Esophagus muscularis mucosa (tissue), 4 donors: ENCODE data around the gene ADGRB2. TPM values are rescaled to one million over a fixed set of nuclear protein-coding genes. Genes with fewer than 3 reads are reported as not detected.

Experiments used
- DNase-seq: peaks from one replicate; pipeline ENCODE4 v3.0.0-alpha.2; 2017; ENCODE audit errors: extremely low spot score
- H3K27ac ChIP-seq, 4 donors: fragments of 200-600 bp; sonication (generic); replicated peaks in 1 of 4; 1 replicate in 3 of 4; 2 replicates in 1 of 4; pipeline ENCODE4 v1.5.1; 2016 to 2019; ENCODE audit warnings: mild to moderate bottlenecking in 1 of 4
- H3K27me3 ChIP-seq, 4 donors: fragments of 200-600 bp; sonication (generic); one replicate each; pipeline versions ENCODE4 v1.5.1 to v1.6.0; 2016 to 2019
- H3K36me3 ChIP-seq, 4 donors: fragments of 200-600 bp; sonication (generic); one replicate each; pipeline ENCODE4 v1.5.1; 2016 to 2019
- H3K4me1 ChIP-seq, 4 donors: fragments of 200-600 bp; sonication (generic); one replicate each; pipeline ENCODE4 v1.5.1; 2016 to 2019
- H3K4me3 ChIP-seq, 4 donors: fragments of 200-600 bp; sonication (generic); 1 replicate in 2 of 4; 2 replicates in 2 of 4; pipeline ENCODE4 v1.5.1; 2016 to 2019; ENCODE audit warnings: mild to moderate bottlenecking in 4 of 4, moderate library complexity in 1 of 4
- H3K9me3 ChIP-seq, 4 donors: fragments of 200-600 bp; sonication (generic); 1 replicate in 3 of 4; 2 replicates in 1 of 4; pipeline ENCODE4 v1.5.1; 2016 to 2019
- EP300 ChIP-seq: sonication (generic); formaldehyde crosslinking; IDR thresholded peaks from one replicate; pipeline ENCODE4 v1.6.1; 2017; ENCODE audit warnings: antibody characterized with exemption
- POLR2A ChIP-seq: fragments of 450-650 bp; IDR thresholded peaks from one replicate; pipeline ENCODE4 v1.6.1; 2017; ENCODE audit warnings: antibody characterized with exemption, moderate library complexity, mild to moderate bottlenecking, low read depth
- POLR2AphosphoS5 ChIP-seq, 2 donors: sonication (generic); formaldehyde crosslinking; IDR thresholded peaks; one replicate each; pipeline ENCODE4 v1.6.1; 2017; ENCODE audit warnings: antibody characterized with exemption in 2 of 2
- WGBS: methylation state at CpG from one replicate; pipeline ENCODE4 v1.1.5; 2018; 5-methylcytosine and 5-hydroxymethylcytosine counted together
- intact Hi-C: fragments of 100-400 bp; cut with DNase I; formaldehyde crosslinking; loops from one replicate; pipeline ENCODE4 v1.15.1; 2023
- total RNA-seq, 4 donors: library from RNA; depleted of rRNA; stranded (reverse); fragments of >200 nt; gene quantifications; one replicate each; pipeline versions ENCODE4 v1.1.0 to v1.2.1, GENCODE V29; 2016
- TF ChIP-seq, protein P1 (sequence below), 3 experiments: fragments of 200-600 bp in 2 of 3; fragments of 450-650 bp in 1 of 3; sonication (generic) in 2 of 3; IDR thresholded peaks; one replicate each; pipeline ENCODE4 v1.5.1; 2017 to 2019; ENCODE audit warnings: antibody characterized with exemption in 3 of 3, mild to moderate bottlenecking in 2 of 3, moderate library complexity in 1 of 3

Gene ADGRB2
- total RNA-seq, 4 donors from 2014 or later = 0.83 to 4.2 (median 2.1) TPM

DNA sequence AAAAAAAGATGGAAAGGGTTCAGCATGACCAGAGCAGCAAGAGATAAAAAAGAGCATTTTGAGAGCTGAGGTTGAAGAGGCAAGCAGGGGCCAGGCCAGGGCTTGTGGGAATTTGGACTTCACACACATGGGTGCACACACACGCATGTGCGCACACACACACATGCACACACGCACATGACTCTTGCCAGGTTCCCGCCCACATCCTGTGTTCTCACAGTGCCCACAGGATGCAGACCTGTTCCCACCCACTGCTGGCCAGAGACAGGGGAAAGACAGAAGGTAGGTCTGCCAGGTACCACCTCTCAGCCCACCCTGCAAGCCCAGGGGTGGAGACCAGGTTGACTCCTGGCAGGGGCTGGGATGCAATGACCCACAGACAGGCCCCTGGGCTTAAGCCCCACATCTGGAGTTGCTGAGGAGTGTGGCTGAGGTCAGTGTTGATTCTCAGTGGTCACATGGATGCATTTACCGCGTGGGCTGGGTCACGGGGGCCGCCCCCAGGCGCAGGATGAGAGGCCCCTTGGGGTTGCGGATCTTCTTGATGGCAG lies 64.7 kb downstream of the ADGRB2 start:
- Histone ChIP-seq H3K27me3 (no peaks in the 10 kb centered on the region), H3K27ac (peak overlapping the region; percentile 81 to 87 (median 84)), H3K4me3 (no peak overlapping the region), H3K9me3 (no peaks in the 10 kb centered on the region), H3K36me3 (peaks cover 0 to 42% (median 12%) of the 10 kb centered on the region in 4 donors), H3K4me1 (peaks cover 43 to 83% (median 77%) of the 10 kb centered on the region in 4 donors)
- WGBS = 84% methylated on average over 7 of the region's 10 CpGs
- DNase-seq = no peak
- TF ChIP-seq, protein P1, sequence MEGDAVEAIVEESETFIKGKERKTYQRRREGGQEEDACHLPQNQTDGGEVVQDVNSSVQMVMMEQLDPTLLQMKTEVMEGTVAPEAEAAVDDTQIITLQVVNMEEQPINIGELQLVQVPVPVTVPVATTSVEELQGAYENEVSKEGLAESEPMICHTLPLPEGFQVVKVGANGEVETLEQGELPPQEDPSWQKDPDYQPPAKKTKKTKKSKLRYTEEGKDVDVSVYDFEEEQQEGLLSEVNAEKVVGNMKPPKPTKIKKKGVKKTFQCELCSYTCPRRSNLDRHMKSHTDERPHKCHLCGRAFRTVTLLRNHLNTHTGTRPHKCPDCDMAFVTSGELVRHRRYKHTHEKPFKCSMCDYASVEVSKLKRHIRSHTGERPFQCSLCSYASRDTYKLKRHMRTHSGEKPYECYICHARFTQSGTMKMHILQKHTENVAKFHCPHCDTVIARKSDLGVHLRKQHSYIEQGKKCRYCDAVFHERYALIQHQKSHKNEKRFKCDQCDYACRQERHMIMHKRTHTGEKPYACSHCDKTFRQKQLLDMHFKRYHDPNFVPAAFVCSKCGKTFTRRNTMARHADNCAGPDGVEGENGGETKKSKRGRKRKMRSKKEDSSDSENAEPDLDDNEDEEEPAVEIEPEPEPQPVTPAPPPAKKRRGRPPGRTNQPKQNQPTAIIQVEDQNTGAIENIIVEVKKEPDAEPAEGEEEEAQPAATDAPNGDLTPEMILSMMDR (IDR thresholded peaks at IDR 0.05) = no peak
- TF ChIP-seq POLR2A = no peak
- no peak for TF ChIP-seq EP300
- TF ChIP-seq POLR2AphosphoS5 (IDR thresholded peaks at IDR 0.05) = no peak
- intact Hi-C loops = no loop called here

GRCh38 chr1:31697369-31697984 lies 66.7 kb downstream of the ADGRB2 start:
- DNase-seq = no peak
- Histone ChIP-seq H3K36me3 (peaks cover 0 to 49% (median 14%) of the 10 kb centered on the region in 4 donors), H3K4me1 (peaks cover 28 to 63% (median 58%) of the 10 kb centered on the region in 4 donors), H3K4me3 (no peak overlapping the region), H3K9me3 (no peaks in the 10 kb centered on the region), H3K27ac (peak overlapping the region in 2 of 4 donors; percentile 32 to 41), H3K27me3 (no peaks in the 10 kb centered on the region)
- TF ChIP-seq POLR2A = no peak
- no peak for TF ChIP-seq POLR2AphosphoS5 (IDR thresholded peaks at IDR 0.05)
- TF ChIP-seq, protein P1 (IDR thresholded peaks at IDR 0.05) = no peak
- no peak for TF ChIP-seq EP300
- WGBS = 88% methylated on average over 12 of the region's 12 CpGs
- intact Hi-C loops = no loop called here

DNA sequence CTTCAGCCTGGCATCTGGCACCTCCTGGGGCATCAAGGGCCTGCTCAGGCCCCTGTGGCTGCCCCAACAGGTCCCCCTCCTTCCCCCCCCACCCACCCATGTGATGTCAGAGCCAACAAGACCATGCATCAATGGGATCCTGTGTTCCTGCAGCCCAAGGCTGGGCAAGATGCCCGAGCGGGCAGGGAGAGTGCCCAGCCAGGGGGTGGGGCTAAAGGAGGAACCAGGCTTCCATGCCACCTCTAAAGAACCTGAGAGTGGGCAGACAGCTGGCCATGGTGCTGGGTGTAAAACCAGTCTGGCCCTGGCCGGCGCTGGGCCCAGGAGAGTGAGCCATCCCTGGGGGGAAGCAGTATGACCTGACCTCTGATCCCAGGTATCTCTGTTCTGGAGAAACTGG lies 67.9 kb downstream of the ADGRB2 start:
- WGBS = 80% methylated on average over 2 of the region's 4 CpGs
- intact Hi-C loops = no loop called here
- H3K4me1 ChIP-seq = peaks cover 17 to 51% (median 46%) of the 10 kb centered on the region in 4 donors

DNA sequence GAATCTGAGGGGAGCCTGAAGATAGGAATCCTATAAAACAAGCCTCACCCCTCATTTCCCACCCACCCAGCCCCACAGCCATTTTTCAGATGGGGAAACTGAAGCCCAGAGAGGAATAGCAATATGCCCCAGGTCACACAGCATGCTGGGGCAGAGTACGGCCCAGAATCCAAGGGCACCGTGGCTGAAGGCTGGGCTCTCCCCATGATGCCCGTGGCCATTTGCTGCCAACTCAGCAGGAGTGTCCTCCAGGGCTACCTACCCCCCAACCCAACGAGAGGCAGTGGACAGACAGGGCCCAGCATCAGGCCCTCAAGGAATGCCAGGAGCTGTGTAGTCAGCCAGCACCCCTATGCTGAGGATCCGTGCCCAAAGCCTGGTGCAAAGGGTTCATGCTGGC lies 68.8 kb downstream of the ADGRB2 start:
- no peak for DNase-seq
- peak overlapping the region; percentile 40 to 59 (median 46) for H3K27ac ChIP-seq
- peaks cover 0 to 70% (median 17%) of the 10 kb centered on the region in 4 donors for H3K36me3 ChIP-seq
- no peak overlapping the region for H3K4me3 ChIP-seq
- intact Hi-C loops = no loop called here
- 100% methylated on average over 1 of the region's 5 CpGs for WGBS
- no peaks in the 10 kb centered on the region for H3K9me3 ChIP-seq
- no peaks in the 10 kb centered on the region for H3K27me3 ChIP-seq
- TF ChIP-seq POLR2A (no peak), POLR2AphosphoS5 (IDR thresholded peaks at IDR 0.05) (no peak), EP300 (no peak)
- TF ChIP-seq, protein P1 (IDR thresholded peaks at IDR 0.05) = no peak
- H3K4me1 ChIP-seq = peaks cover 8 to 42% (median 37%) of the 10 kb centered on the region in 4 donors

More for the DNA sequence above, 67.9 kb downstream of the ADGRB2 start:
- no peaks in the 10 kb centered on the region for H3K9me3 ChIP-seq
- TF ChIP-seq EP300 (no peak), POLR2A (no peak), POLR2AphosphoS5 (IDR thresholded peaks at IDR 0.05) (no peak)
- TF ChIP-seq, protein P1 (IDR thresholded peaks at IDR 0.05) = no peak
- DNase-seq = no peak
- no peaks in the 10 kb centered on the region for H3K27me3 ChIP-seq
- H3K27ac ChIP-seq = peak overlapping the region; percentile 40 to 59 (median 46)
- no peak overlapping the region for H3K4me3 ChIP-seq
- H3K36me3 ChIP-seq = peaks cover 0 to 60% (median 14%) of the 10 kb centered on the region in 4 donors
